ENCODE measurements around the gene SAMD8.
"Not testable (repeated sequence)": the region's sequence is repeated elsewhere in the genome, so short reads cannot be mapped to it uniquely, and the experiment has no call there.

The SAMD8 gene

DNA sequence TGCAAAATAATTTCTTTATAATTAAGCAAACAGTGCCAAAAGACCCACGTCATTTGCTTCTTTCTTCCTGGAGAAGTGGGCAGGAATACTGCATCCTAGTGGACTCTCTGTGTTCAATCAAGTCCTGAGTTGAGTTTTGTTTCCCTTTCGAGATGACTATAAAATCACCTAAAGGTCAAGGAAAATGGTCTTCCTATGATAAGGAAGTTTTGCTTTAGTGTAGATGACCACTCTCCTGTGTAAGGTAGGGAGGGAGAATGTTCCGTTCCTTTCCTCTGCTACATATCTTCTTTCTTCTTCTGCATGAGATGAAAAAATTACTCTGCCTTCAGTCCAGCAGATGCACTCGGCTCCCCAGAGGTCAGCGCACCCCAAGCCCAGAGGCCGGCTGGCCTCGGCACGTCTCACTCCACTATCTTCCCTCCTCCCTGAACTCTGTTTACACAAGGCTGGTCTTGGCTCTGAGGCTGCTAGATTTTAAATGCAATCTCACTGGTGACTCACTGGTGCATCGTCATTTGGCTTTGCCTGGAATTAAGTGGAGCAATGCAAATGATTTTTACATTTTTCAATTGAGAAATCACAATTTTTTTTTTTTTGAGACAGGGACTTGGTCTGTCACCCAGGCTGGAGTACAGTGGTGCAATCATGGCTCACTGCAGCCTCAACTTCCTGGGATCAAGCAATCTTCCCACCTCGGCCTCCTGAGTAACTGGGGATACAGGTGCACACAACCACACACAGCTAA, 80.5 kb downstream of the SAMD8 start:
- no peak for DNase-seq (ENCODE audit: low read depth in 2 of 3, low spot score in 1 of 3)

DNA sequence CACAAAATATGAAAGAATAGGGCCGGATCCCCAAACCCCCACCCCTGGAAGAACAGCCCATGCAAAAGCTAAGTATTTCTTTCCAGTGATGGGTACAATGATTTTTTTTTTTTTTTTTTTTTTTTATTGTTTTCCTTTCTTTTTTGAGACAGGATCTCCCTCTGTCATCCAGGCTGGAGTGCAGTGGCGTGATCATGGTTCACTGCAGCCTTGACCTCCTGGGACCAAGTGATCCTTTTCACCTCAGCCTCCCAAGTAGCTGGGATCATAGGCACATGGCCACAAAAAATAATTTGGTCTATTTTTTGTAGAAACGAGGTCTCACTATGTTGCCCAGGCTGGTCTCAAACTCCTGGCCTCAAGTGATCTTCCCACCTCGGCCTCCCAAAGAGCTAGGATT, 83.2 kb downstream of the SAMD8 start:
- not testable (repeated sequence) for DNase-seq (ENCODE audit: low read depth in 2 of 3, low spot score in 1 of 3)

- no peak for DNase-seq (ENCODE audit: low read depth in 2 of 3, low spot score in 1 of 3)
Observed at GRCh38 chr10:75195035-75195763, 83.7 kb downstream of the SAMD8 start.

- no peak for DNase-seq (ENCODE audit: low read depth in 2 of 3, low spot score in 1 of 3)
Observed at GRCh38 chr10:75197066-75197465, 85.6 kb downstream of the SAMD8 start.

DNA sequence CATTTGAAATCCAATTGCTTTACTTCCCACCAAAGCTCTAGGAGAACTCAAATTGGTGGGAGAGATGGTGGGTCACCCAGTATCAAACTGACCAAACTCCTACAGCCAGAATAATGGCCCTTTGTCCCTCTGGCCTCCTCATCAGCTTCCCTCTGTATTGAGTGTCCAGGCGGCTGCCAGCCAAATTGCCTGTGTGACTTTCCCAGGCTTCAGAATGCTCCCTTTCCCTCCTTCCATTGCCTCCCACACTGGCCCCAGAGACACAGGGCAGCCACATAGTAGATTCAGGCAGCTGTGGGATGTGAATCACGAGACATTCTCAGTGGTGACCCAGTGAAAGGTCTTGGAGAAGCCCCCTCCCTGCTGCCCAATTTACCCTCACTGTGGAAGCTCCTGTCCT, 86.5 kb downstream of the SAMD8 start:
- DNase-seq (ENCODE audit: low read depth in 2 of 3, low spot score in 1 of 3): no peak

GRCh38 chr10:75199949-75200348, 88.5 kb downstream of the SAMD8 start:
- not testable (repeated sequence) for DNase-seq (ENCODE audit: low read depth in 2 of 3, low spot score in 1 of 3)

GRCh38 chr10:75201793-75202307, 90.4 kb downstream of the SAMD8 start:
- no peak for DNase-seq (ENCODE audit: low read depth in 2 of 3, low spot score in 1 of 3)

- DNase-seq (ENCODE audit: low read depth in 2 of 3, low spot score in 1 of 3): no peak
Observed at GRCh38 chr10:75202321-75203045, 91.0 kb downstream of the SAMD8 start.

- not testable (repeated sequence) for DNase-seq (ENCODE audit: low read depth in 2 of 3, low spot score in 1 of 3)
Observed at GRCh38 chr10:75203046-75203620, 91.7 kb downstream of the SAMD8 start.

- DNase-seq (ENCODE audit: low read depth in 2 of 3, low spot score in 1 of 3): no peak
Observed at GRCh38 chr10:75203724-75204123, 92.3 kb downstream of the SAMD8 start.

- DNase-seq (ENCODE audit: low read depth in 2 of 3, low spot score in 1 of 3): no peak
Observed at GRCh38 chr10:75205908-75206307, 94.5 kb downstream of the SAMD8 start.

- DNase-seq (ENCODE audit: low read depth in 2 of 3, low spot score in 1 of 3): not testable (repeated sequence)
Observed at GRCh38 chr10:75206638-75207037, 95.2 kb downstream of the SAMD8 start.

GRCh38 chr10:75207079-75207856, 95.8 kb downstream of the SAMD8 start:
- no peak for DNase-seq (ENCODE audit: low read depth in 2 of 3, low spot score in 1 of 3)

DNA sequence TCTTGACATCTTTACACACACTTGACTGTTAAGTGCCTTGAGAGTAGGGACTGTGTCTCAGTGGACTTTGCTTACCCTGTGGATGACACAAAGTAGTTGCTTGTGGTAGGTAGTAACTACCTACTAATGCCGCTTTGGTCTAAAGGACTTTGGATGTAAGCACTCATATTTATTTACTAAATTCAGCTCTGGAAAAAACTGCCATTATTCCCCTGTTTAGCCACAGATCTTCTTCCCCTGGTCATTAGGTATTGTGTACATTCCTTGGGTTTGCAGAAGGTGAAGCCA, 96.3 kb downstream of the SAMD8 start:
- DNase-seq (ENCODE audit: low read depth in 2 of 3, low spot score in 1 of 3): no peak

- no peak for DNase-seq (ENCODE audit: low read depth in 2 of 3, low spot score in 1 of 3)
Observed at GRCh38 chr10:75208181-75208580, 96.7 kb downstream of the SAMD8 start.

- no peak for DNase-seq (ENCODE audit: low read depth in 2 of 3, low spot score in 1 of 3)
Observed at GRCh38 chr10:75209086-75209920, 97.8 kb downstream of the SAMD8 start.

GRCh38 chr10:75209921-75210281, 98.4 kb downstream of the SAMD8 start:
- peak; percentile 60 to 69 (median 65) for DNase-seq (ENCODE audit: low read depth in 2 of 3, low spot score in 1 of 3)

GRCh38 chr10:75210282-75211006, 99.0 kb downstream of the SAMD8 start, which contains the start of gene VDAC2:
Gene VDAC2, plus strand, starts transcription at chr10:75210796. Its CDS starts 363 bp downstream, at chr10:75211159.
- DNase-seq (ENCODE audit: low read depth in 2 of 3, low spot score in 1 of 3): peak; percentile 87 to 90 (median 90)
